ENCODE results near the gene PPME1.

Gene PPME1

GRCh38 chr11:74233683-74234082, 62.6 kb downstream of the PPME1 start:
- no peak for DNase-seq

- DNase-seq = no peak
These were observed 64.0 kb downstream of the PPME1 start for GRCh38 chr11:74235121-74235520.

GRCh38 chr11:74237541-74237940, 66.5 kb downstream of the PPME1 start:
- no peak for DNase-seq

- no peak for DNase-seq
These were observed 67.2 kb downstream of the PPME1 start for GRCh38 chr11:74238243-74238642.

DNA sequence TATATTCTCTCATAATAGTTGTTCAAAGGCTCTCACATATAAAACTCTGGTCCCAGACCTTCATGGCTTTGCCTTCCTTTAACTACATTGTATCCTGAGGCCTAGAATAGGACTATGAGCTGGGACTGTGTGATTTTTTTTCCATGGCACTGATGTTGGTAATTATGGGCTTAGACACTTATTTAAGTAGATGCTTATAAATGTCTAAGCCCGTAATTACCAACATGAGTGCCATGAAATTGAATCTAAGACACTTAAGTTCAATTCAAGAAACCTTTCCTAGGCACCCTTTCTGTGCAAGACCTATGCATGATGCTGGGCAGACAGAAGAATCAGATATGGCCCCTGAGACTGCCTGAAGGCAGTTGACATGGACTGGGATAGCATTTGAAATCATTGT, 77.4 kb downstream of the PPME1 start:
- peak; percentile 62 for DNase-seq

DNA sequence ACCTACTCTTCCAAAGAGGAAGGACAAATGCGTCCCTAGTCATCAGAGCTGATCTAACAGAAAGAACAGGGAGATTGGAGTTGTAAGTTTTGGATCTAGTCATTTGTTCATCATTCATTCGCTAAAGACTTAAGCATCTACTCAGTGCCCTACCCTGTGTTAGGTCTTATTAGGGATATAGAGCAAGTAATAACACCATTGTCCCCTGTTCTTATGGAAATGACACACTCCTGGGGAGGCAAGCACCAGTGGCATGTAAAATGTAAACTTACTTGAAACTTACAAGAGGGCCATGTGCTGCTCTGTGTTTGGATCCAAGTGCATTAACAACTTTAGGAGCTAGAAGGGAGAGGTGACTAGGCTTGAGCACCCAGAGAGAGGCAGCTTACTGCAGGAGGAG, 78.4 kb downstream of the PPME1 start:
- DNase-seq = peak; percentile 57

DNA sequence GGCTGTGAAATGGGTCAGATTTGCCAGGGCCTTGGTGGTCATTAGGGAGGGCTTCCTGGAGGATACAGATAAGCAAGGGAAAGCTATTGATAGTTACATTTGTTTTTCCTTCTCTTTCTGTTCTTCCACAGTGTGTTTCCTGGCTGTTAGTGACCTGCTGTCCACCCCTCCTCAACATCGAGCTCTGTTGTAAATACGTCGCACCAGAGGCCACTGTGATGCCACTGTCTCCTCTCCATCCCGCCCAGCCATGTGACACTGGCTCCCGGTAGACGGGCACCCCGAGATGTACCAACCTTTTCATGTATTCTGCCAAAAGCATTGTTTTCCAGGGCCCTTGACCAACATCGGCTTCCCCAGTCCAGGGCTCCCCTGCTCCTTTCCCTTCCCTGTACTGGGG, 82.3 kb downstream of the PPME1 start:
- no peak for DNase-seq

DNA sequence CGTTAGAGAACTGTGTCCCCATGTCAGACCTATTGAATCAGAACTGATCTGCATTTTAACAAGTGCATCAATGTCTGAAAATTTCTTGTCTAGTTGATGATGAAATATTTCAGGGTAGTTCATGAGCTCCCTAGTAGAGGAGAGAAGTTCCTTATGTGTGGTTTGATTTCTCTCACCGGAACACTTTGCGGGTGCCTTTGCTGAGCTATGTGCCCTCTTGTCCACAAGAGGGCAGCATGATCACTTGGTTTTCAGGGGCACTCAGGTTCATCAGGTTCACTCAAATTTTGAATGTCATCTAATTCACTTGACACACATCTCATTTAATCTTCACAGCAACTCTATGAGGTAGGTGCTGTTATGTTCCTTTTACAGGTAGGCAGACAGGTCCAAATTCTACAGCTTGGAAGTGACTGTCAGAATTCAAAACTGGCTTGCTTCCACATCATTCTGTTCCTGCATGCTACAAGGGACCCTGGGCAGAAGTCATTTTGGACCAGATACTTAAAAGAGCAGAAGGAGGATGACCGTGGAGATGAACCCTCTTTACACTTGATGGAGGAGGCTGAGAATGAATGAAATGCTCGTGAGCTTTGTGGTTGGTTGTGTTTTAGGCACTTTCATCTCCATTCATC, 84.8 kb downstream of the PPME1 start:
- peak; percentile 65 for DNase-seq

- DNase-seq = no peak
These were observed 85.5 kb downstream of the PPME1 start for GRCh38 chr11:74256378-74257133.

DNA sequence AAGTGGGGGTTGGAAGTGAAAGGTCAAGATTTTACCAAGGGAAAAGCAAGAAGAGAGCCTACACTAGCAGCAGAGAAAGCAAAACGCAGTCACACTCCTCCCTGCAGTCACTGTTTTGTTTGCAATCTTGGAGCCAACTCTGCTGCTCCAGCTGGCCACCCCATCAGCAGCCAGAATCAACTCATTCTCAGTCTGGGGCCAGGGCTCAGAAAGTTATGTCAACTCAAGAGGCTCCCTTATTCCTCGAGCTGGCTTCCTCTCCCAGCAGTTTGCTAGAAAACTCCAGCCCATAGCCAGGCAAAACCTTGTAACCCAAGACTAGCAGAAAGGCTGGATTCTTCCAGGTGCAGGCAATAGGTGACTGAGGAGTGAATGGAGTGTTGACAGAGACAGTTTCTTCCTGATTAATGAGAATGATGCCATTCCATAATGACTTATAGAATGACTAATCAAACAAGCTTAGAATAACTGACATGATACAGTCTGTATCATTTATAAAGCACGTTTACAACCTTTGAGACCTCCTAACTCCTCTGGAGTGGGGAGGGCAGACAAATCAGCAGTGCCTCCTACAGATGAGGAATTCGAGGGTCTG, 87.0 kb downstream of the PPME1 start:
- DNase-seq = no peak

DNA sequence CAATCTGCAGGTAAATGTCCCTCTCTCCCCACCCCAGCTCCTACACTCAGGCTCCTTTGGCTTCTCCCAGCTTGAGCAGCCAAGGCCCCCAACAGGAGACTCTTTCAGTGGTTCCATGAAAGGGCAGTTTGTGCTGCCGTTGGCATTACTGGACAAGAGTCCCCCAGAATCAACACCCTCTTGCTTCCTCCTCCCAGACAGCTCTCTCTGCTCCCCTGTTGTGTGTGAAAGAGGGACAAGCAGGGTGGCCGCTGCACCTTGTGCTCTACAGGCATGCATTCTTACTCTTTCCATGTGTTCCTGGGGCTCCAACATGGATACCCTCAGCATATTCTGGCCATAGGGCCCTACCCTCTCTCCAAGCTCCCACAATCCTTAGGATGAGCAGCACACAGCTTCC, 91.6 kb downstream of the PPME1 start:
- no peak for DNase-seq

- peak; percentile 26 for DNase-seq
These were observed 94.2 kb downstream of the PPME1 start for GRCh38 chr11:74265256-74265655.

DNA sequence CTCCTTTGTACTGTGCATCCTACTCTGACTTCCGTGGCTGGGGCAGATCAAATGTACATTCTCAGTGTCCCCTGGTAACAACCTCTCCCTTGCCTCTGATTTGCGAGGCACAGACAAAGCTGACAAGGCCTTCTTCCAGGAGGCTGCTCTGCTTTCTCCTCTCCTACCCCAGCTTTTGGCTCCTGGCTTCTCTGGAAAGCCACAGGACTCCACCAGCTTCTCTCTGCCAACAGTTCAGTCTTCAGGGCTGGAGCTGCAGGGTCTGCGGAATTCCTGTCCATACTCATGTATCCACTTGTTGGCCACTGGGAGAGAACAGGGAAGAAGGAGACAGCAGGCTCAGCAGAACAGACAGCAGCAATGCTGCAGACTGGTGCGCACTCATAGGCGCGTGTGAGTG, 95.9 kb downstream of the PPME1 start:
- DNase-seq = no peak

GRCh38 chr11:74268456-74268855, 97.4 kb downstream of the PPME1 start:
- peak; percentile 21 for DNase-seq

- no peak for DNase-seq
These were observed 98.2 kb downstream of the PPME1 start for GRCh38 chr11:74269161-74269811.

GRCh38 chr11:74272276-74272675, 101.2 kb downstream of the PPME1 start:
- DNase-seq = no peak

GRCh38 chr11:74276581-74276980, 105.5 kb downstream of the PPME1 start:
- no peak for DNase-seq

GRCh38 chr11:74278103-74278502, 107.0 kb downstream of the PPME1 start:
- DNase-seq = no peak

- no peak for DNase-seq
These were observed 107.7 kb downstream of the PPME1 start for GRCh38 chr11:74278721-74279161.

DNA sequence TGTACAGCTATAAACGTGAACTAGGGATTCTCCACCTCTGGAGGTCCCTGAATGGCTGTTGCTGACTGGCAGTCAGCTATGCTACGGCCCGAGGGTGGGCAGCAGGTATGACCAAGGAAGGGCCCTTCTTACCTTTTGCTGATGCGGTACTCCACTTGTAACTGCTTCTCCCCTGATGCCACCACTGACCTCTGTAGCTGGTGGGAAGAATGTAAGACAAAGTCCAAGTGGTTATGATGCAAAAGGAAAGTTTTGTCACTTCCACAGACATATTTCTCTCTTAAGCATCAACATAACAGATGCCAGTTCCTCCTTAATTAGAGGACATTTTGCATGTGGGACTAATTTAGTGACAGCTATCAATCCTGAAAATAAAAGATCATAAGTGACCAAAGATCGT, 108.2 kb downstream of the PPME1 start:
- DNase-seq = no peak

DNA sequence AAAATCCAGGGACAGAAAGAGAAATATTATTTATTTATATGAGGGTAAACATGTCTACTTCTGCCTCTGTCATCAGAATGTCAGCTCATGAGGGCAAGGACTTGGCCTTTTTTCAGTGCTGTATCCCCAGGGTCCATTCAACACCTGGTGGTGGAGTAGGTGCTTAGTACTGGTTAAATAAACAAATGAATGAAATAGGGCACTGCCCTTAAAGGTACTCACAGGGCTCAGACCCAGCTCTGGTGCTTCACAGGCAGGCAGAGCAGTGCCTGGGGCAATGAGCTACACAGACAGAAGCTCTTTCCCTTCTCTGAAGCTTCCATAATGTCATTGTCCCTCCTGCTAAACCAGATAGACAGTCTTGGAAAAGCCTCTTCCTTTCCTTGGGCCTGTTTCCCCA, 109.4 kb downstream of the PPME1 start:
- DNase-seq = no peak

DNA sequence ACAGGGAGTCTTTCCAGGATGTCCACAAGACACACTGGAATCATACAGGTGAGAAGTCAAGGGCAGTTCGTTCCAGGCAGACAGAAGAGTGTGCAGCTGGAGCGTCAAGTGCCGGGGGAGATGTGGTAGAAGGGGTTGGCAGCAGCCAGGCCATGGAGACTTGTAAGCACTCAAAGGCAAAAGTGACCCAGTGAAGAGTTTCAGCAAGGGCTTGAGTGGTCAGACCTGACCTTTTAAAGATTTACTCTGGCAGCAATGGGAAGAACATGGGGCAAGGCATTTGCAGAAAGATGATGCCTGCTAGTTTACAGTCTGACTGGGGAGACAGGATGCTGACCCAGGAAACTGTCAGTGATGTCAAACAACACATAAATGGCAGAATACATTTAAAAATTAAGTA, 111.3 kb downstream of the PPME1 start:
- no peak for DNase-seq

- no peak for DNase-seq
These were observed 111.9 kb downstream of the PPME1 start for GRCh38 chr11:74282914-74283371.
